ENCODE measurements around the gene RPS15. TPM values are rescaled to one million over a fixed set of nuclear protein-coding genes. Genes with fewer than 3 reads are reported as not detected.

The RPS15 gene
- total RNA-seq, 1 donor from 2014 or later: 614 TPM

DNA sequence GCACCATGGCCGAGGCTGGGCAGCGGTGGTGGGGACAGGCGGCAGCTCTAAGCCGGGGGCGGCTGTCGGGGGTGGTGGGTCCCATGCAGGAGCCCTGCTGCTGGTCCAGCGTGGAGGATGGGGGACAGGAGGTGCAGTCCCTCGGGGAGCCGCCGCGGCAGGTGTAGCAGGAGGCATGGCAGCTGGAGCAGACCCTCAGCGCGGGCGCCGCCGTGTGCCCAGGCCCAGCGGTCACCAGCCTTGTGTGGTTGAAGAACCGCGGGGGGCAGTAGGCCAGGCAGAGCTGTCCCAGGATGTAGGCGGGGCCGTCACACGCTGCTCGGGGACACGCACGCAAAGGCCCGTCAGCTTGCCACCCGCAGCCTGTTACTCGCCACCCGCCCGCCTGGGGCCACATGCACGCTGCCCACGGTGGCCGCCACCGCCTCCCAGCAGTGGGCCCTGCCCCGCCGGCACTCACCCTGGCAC lies 43.7 kb downstream of the RPS15 start:
- H3K27me3 Mint-ChIP-seq (ENCODE audit: low read depth): no peaks in the 10 kb centered on the region
- H3K4me1 Mint-ChIP-seq (ENCODE audit: low read depth): peaks cover 16% of the 10 kb centered on the region
- TF ChIP-seq, protein P1, sequence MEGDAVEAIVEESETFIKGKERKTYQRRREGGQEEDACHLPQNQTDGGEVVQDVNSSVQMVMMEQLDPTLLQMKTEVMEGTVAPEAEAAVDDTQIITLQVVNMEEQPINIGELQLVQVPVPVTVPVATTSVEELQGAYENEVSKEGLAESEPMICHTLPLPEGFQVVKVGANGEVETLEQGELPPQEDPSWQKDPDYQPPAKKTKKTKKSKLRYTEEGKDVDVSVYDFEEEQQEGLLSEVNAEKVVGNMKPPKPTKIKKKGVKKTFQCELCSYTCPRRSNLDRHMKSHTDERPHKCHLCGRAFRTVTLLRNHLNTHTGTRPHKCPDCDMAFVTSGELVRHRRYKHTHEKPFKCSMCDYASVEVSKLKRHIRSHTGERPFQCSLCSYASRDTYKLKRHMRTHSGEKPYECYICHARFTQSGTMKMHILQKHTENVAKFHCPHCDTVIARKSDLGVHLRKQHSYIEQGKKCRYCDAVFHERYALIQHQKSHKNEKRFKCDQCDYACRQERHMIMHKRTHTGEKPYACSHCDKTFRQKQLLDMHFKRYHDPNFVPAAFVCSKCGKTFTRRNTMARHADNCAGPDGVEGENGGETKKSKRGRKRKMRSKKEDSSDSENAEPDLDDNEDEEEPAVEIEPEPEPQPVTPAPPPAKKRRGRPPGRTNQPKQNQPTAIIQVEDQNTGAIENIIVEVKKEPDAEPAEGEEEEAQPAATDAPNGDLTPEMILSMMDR (IDR thresholded peaks at IDR 0.05): no peak
- no peak overlapping the region for H3K27ac Mint-ChIP-seq (ENCODE audit: unreplicated experiment)
- peak; percentile 94 for DNase-seq (ENCODE audit: low spot score)
- H3K9me3 Mint-ChIP-seq (ENCODE audit: low read depth): no peaks in the 10 kb centered on the region
- peaks cover 3% of the 10 kb centered on the region for H3K36me3 Mint-ChIP-seq (ENCODE audit: low read depth)
- no peak overlapping the region for H3K4me3 Mint-ChIP-seq (ENCODE audit: unreplicated experiment)

DNA sequence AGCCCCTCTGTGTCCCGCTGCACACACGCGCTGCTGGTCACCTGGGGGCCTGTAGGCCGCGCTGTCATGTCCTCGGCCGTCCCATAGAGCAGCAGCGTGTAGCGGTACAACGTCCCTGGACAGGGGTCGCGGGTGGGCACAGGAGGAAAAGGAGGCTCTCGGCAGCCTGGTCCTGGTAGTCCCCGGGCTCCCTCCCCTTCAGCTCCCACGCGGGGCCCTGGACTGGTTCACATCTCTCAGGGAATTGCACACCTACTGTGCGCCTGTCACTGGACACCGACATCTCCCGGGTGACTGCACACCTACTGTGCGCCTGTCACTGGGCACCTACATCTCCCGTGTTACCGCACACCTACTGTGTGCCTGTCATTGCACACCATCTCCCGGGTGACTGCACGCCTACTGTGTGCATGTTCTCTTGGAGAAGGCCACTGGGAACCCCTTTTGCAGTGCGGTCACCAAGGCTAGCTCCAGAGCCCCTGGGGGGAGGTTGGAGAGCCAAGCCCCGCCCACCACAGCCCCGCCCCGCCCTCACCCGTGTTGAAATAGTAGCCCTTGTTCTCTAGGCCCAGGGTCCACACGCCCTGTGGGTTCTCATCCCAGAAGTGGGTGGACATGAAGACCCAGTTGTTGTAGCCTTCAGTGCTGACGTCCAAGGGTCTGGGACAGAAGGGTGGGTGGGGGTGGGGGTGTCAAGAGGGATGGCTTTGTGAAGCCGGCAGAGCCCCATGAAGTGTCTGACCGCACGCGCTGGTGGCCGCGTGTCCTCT lies 44.4 kb downstream of the RPS15 start:
- Mint-ChIP-seq H3K27me3 (ENCODE audit: low read depth) (no peaks in the 10 kb centered on the region), H3K36me3 (ENCODE audit: low read depth) (peaks cover 1% of the 10 kb centered on the region), H3K27ac (ENCODE audit: unreplicated experiment) (no peak overlapping the region), H3K4me3 (ENCODE audit: unreplicated experiment) (no peak overlapping the region), H3K9me3 (ENCODE audit: low read depth) (no peaks in the 10 kb centered on the region), H3K4me1 (ENCODE audit: low read depth) (peaks cover 12% of the 10 kb centered on the region)
- TF ChIP-seq, protein P1 (IDR thresholded peaks at IDR 0.05): no peak
- peak; percentile 90 for DNase-seq (ENCODE audit: low spot score)

DNA sequence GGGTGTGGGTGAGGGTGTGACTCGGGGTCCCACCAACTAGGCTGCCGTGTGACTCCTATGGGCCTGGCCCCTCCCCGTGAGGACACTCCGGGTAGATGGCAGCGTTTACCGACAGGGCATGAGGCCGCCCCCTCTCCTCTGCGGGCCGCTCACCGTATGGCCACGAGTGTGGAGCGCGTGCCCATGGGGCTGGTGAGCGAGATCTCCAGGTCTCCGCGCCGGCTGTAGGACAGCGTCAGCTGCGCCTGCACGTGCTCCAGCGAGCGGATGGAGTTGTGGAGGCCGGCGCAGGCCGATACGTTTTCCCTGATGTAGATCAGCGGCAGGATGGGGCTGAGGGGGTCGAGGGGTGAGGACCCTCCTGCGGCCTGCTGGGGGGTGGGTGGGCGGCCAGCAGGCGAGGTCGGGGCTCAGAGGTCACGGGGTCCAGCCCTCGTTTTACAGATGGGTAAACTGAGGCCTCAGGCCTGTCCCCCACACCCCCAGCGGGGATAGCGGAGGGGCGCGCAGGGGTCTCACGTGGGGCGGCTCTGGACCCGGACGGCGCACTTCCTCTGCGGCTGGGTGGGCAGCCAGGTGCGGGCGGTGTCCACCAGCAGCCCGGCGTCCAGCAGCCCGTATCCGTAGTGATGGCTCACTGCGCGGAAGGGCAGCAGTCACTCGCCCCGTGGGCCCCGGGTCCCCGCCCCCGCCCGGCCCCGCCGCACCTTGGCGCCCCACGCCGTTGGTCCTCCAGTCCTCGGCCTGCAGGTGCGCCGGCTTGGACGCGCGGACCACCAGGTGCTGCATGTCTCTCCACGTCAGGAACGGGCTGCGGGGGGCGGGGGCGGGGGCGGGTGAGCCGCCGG lies 45.2 kb downstream of the RPS15 start:
- Mint-ChIP-seq H3K4me3 (ENCODE audit: unreplicated experiment) (no peak overlapping the region), H3K27me3 (ENCODE audit: low read depth) (no peaks in the 10 kb centered on the region), H3K4me1 (ENCODE audit: low read depth) (peaks cover 5% of the 10 kb centered on the region), H3K9me3 (ENCODE audit: low read depth) (no peaks in the 10 kb centered on the region), H3K36me3 (ENCODE audit: low read depth) (peaks cover 1% of the 10 kb centered on the region), H3K27ac (ENCODE audit: unreplicated experiment) (no peak overlapping the region)
- TF ChIP-seq, protein P1 (IDR thresholded peaks at IDR 0.05): no peak
- DNase-seq (ENCODE audit: low spot score): no peak

DNA sequence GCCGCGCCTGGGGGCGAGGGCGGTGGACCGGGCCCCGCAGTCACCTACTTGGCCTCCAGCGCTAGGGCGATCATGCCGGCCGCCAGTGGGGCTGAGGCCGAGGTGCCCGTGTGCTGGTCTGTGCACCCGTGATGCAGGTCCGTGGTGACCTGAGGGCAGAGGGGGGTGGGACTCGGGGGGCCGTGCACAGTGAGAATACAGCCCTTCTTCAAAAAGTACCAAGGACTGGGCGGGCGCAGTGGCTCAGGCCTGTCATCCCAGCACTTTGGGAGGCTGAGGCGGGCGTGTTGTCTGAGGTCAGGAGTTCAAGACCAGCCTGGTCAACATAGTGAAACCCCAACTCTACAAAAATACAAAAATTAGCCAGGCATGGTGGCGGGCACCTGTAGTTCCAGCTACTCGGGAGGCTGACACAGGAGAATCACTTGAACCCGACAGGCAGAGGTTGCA lies 45.8 kb downstream of the RPS15 start:
- no peaks in the 10 kb centered on the region for H3K27me3 Mint-ChIP-seq (ENCODE audit: low read depth)
- no peak overlapping the region for H3K27ac Mint-ChIP-seq (ENCODE audit: unreplicated experiment)
- peaks cover 3% of the 10 kb centered on the region for H3K4me1 Mint-ChIP-seq (ENCODE audit: low read depth)
- TF ChIP-seq, protein P1 (IDR thresholded peaks at IDR 0.05): no peak
- no peak for DNase-seq (ENCODE audit: low spot score)
- H3K4me3 Mint-ChIP-seq (ENCODE audit: unreplicated experiment): no peak overlapping the region
- H3K9me3 Mint-ChIP-seq (ENCODE audit: low read depth): no peaks in the 10 kb centered on the region
- H3K36me3 Mint-ChIP-seq (ENCODE audit: low read depth): peaks cover under 1% of the 10 kb centered on the region

All from chondrocyte (in vitro differentiated cells).